GM19238 (cell line): ENCODE results near the gene CEP95.
"Not testable (repeated sequence)": the region's sequence is repeated elsewhere in the genome, so short reads cannot be mapped to it uniquely, and the experiment has no call there.

Experiments used
- DNase-seq: peaks from one replicate; pipeline ENCODE4 v3.0.0; 2011; ENCODE audit warnings: low spot score; ENCODE audit not compliant: insufficient read length

CEP95 gene, protein sequence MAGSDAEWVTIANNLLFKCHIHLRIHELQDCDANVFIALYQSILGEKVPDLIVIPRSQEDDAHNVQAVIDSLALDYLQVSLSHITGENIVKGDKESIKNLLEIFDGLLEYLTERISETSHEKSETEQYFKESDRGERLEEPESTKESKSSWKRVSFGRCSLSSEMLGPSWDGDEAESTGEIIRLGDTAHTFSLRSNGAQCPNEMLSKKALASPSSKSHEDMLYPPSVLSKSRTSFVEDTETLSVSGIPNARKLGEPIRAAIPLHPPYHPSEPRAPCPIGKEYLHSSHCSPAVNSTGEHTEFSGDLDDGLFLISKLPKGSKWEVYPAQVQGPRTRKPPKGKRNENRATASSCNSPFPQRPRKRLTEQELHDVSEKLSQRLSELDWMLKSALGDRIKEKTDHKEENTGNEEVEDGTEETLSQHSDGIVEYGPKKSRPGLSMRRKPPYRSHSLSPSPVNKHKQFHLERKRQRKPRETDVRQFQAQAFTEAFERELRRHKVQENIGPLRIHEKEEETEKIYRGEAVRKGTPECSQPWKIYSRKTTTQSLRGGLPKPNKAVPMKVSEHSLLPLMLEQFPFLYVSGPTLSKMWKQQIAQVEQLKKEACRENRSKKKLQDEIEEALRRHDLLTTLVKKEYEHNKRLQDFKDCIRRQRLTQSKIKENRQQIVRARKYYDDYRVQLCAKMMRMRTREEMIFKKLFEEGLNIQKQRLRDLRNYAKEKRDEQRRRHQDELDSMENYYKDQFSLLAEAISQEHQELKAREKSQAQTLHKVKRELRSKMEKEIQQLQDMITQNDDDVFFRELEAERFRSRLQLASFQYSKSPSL

DNA sequence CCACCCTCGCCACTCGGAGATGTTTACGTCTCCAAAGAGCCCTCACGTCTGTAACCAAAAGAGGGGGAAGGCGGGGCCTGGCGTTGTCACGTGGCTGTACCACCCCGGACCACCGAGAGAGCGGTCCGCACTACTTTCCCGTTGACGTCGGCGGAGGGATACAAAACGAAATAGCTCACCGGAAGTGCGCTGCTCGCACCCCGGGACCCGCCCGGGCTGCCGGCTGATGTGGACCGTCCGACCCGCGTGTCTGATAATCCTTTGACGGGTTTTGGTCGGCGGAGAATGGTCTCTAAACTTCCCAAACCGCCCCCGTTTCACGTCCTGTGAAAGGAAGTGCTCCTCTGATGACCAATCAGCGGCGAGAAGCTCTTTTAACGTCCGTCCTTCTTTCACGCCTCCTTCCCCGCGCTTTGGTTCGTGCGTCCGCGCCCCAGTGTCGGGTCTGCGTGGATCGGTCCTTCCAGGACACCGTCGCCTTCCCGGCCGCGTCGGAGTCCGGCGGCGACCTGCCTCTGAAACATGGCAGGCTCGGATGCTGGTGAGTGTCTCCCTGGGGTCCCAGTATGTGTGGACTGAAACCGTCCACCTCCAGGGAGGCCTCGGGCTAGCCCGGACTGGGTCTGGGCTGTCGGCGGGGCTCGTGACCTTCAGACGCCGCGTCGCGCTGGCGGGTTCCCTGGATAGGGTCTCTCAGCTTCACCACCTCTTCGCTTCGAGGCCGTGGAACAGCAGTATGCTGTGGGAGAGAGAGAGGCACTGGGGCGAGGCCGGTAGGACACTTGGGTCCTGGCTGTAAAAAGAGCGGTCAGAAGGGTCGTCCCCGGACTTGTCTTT, at the start of gene CEP95:
TSS of gene CEP95 (plus strand) at position 402 of the 837 bp plus-strand sequence. CDS start at position 523, 121 bp downstream.
- peak; percentile 81 for DNase-seq

DNA sequence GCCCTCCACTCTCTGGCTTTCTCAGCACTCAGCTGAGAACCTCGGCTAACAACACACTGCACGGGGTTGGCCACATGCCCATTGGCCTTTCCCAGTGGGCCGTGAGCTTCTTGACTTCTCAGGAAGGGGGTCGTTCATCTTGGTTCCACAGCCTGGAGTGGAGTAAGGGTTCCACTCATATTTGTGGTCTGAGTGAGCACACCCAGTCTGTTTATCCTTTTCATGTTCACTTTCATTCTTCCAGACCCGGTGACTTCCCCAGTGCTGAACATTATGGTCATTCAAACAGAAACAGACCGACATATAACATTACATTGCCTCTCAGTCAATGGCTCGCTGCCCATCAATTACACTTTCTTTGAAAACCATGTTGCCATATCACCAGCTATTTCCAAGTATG, 49.6 kb upstream of the CEP95 start:
- no peak for DNase-seq

DNA sequence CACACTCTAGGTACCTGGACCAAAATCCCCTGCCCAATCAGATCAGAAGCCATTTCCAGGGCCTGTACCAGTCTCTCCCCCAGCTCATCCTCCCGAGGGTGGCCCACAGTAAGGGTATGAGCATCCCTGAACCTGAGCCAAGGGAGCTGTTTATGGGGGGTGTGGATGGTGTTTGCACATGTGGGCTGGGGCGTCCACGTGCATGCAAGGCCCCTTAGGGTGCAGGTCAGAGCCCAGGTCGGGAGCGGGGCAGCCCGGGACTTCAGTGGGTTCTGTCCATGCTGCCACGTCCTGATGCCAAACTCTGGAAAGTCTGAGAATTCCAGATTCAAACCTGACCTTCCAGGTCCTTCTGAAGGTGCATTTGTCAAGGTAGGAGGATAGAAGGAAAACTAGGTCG, 48.0 kb upstream of the CEP95 start:
- DNase-seq: no peak

DNA sequence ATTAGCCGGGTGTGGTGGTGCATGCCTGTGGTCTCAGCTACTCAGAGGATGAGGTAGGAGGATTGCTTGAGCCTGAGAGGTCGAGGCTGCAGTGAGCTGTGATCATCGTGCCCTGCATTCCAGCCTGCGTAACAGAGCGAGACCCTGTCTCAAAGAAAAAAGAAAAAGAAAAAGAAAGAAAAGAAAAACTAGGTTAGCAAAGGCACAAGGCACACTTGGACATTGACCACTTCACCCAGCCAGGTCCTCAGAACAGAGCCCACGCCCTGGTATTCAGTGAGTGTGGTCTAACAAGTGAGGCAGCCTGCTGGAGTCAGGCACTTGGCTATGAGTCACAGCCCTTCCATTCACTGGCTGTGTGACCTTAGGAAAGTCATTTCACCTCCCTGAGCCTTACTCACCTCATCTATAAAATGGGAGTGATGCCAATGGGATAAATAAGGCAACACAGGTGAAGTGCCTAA, 47.5 kb upstream of the CEP95 start:
- DNase-seq: no peak

DNA sequence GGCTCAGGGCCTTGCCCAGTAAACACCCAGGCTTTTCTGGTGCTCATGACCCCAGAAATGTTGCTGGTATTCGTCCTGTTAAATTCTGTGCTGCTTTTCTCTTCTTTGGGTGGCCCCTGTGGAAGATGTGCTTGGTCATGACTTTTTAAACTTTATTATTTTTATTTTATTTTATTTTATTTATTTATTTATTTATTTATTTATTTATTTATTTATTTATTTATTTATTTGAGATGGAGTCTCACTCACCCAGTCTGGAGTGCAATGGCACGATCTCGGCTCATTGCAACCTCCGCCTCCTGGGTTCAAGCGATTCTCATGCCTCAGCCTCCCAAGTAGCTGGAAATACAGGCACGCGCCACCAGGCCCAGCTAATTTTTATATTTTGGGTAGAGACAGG, 47.0 kb upstream of the CEP95 start:
- not testable (repeated sequence) for DNase-seq

DNA sequence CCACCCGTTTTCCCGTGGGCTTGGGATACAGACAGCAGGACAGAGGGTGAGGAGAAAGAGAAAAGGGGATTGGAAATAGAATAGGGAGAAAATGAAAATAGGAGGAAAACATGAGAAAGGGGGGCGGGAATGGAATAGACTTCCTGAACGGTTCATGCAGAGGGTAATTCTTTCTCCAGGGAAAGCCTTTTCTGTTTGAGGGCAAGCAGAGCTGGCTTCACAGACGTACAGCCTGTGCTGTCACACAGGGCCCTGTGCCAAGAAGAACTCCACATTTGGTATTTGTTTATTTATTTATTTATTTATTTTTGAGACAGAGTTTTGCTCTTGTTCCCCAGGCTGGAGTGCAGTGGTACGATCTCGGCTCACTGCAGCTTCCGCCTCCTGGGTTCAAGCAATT, 45.8 kb upstream of the CEP95 start:
- no peak for DNase-seq

DNA sequence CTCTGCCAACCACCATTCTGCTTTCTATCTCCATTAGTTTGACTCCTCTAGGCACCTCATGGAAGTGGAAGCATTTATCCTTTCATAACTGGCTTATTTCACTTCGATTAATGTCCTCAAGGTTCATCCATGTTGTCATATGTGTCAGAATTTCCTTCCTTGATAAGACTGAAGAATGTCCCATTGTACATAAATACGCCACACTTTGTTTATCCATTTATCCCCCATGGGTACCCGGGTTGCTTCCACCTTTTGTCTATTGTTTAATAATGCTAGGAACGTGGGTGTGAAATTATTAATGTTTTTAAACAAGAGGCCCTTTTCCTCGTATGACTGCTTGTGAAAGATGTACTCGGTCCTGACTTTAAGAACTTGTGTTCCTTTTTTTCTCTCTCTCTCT, 45.0 kb upstream of the CEP95 start:
- DNase-seq: no peak

DNA sequence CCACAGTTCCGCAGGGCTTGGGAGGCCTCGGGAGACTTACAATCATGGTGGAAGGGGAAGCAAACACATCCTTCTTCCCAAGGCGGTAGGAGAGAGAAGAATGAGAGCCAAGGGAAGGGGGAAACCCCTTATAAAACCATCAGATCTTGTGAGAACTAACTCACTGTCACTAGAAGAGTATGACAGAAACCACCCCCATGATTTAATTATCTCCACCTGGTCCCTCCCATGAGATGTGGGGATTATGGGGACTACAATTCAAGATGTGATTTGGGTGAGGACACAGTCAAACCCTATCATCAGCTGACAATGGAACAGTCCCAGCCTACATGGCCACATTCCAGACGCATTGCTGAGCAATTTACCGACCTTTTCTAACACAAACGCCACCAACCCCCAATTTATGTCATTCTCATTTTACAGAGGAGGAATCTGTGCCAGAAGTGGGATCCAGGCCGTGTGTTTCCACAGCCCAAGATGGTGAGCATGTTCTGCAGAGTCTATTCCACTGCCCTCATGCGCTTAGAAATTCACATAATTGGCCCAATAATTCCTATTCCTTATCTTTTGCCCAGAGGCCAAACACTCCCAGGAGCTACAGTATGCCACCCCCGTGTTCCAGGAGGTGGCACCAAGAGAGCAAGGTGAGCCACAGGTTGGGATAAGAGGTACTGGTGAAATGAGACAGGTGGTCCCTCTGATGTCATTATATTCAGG, 40.6 kb upstream of the CEP95 start:
- DNase-seq: no peak

DNA sequence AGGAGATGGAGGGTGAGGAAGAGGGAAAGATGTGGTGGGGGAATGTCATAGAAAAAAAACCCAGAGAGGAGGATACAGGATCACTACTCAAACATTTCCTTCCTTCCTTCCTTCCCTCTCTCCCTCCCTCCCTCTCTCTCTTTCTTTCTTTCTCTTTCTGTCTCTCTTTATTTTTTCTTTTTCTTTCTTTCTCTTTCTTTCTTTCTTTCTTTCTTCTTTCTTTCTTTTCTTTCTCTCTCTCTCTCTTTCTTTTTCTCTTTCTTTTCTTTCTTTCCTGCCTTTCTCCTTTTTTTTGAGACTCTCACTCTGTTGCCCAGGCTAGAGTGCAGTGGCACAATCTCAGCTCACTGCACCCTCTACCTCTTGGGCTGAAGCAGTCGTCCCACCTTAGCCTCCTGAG, 39.9 kb upstream of the CEP95 start:
- not testable (repeated sequence) for DNase-seq

DNA sequence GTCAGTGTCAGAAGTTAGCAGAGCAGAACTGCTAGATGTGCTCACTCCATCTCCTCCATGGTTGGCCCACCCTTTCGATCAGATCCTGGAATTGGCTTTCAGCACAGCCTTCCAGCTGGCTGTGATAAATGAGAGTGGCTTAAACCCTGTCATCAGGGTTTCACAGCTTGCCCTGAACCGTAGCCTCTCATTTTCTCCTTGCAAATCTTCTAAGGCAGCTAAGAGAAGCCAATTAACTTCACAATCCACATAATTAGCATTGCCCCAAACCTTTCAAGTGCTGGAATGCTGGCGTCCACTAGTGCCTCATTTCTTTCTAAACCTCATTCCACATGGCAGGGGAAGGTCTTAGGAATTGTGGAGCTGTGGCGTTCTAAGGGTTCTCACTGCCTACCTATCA, 36.2 kb upstream of the CEP95 start:
- no peak for DNase-seq

DNA sequence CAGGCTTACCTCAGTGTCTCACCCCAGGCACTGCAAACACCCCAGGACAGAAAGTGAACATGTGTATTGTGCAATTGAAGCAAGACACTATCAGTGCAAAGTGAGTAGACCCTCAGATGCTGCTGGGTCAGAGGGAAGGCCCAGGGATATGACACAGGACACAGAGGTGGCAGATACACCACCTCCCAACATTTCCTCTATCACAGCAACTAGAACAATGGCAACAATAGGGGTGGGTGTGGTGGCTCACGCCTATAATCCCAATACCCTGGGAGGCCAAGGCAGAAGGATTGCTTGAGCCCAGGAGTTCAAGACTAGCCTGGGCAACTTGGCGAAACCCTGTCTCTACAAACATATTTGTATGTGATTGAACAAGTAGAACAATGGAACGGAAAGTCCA, 35.3 kb upstream of the CEP95 start:
- DNase-seq: no peak

DNA sequence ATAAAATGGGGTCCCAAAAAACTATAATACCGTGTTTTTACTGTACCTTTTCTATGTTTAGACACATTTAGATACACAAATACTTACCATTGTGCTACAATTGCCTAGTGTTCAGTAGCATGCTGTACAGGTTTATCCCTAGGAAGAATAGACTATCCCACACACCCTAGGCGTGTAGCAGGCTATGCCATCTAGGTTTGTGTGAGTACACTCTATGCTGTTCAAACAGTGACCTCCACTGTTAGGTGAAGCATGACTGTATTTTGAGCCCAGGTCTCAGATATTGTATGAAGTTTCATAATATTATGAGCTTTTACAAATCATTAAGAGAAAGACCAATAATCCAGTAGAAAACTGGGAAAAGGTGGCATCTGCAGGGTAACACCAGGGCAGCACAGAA, 34.2 kb upstream of the CEP95 start:
- DNase-seq: no peak

DNA sequence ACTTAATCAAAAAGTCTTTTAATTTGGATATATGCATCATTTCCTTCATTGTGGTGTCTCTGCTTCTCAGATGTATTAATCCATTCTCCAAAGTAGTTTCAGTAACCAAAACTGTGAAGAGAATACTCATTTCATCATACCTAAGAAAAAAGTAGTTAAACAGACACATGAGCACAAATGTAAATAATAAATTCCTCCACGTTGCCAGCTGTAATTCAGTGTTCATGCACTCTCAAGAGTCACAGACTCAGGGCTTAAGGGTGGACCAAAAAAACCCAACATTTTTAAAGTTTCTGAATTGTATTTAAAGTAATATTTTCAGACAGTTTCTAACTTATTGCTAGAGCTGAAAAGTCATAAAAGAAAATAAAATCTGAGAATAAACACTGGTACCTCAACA, 28.9 kb upstream of the CEP95 start:
- no peak for DNase-seq

DNA sequence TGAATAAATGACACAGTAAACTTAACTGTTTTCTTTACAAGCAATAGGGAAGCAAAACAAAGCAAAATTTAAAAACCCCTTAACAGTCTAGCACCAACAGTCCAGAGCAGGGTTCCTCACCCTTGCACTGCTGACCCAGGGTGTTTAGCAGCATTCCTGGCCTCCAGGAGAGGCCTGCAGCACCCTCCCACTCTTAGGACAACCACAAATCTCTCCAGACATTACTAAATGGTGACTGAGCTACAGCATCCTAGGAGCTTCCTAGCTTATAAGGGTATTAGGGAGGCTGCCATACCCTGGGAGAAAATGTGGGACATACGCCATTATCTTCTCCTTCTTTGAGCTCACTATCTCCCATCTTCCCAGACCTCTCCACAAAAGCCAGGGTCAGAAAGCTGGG, 25.8 kb upstream of the CEP95 start:
- DNase-seq: no peak

DNA sequence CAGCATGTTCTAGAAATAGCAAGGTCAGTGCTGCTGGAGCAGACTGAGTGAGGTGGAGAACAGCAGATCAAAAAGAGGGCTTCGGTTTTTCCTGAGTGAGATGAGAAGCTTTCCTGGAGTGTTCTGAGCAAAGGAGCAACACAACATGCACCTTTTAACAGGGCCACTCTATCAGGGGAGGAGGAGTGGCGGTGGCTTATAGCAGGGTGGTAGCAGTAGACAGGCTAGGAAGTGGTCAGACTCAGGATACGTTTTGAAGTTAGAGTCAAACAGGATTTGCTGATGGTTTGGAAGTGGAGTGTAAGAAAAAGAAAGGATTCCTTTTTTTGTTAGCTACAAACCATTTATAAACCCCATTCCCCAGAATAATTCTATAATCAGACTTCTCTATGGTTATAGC, 22.4 kb upstream of the CEP95 start:
- no peak for DNase-seq

DNA sequence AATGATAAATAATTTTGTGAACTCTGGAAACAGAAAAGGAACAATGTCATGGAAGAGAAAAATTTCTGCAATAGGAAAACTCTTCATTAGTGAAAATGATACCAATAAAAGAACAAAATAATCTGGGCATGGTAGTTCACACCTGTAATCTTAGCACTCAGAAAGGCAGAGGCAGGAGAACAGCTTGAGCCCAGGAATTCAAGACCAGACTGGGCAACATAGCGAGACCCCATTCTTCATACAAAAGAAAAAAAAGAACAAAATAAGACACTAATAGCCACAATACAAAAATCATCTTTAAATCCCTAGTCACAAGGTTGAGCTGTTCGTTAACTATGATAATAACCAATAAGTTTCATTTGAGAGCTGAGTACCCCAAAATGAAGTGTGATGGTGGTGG, 18.5 kb upstream of the CEP95 start:
- no peak for DNase-seq

DNA sequence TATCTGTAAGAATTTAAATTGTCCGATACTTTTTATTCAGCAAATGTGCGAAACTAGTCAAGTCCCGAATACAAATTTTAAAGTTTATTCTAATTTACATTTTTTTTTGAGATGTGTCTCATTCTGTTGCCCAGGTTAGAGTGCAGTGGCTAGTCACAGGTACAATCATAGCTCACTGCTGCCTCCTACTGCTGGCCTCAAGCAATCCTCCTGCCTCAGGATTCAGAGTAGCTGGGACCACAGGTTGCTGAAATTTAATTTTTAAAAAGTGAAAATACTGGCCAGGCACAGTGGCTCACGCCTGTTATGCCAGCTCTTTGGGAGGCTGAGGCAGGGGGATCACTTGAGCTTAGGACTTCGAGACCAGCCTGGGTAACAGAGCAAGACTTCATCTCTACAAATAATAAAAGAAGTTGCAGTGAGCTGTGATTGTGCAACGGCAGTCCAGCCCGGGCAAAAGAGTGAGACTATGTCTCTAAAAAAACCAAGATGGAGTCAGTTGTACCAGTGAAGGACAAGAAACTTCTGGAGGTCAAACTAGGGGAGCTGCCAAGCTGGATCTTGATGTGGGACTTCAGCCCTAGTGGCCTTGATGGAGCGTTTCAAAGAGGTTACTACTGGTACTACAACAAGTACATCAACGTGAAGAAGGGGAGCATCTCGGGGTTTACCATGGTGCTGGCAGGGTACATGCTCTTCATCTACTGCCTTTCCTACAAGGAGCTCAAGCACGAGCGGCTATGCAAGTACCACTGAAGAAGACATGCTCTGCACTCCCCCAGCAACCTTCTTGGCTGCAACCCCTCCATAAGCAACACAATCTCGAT, 15.5 kb upstream of the CEP95 start:
- no peak for DNase-seq

DNA sequence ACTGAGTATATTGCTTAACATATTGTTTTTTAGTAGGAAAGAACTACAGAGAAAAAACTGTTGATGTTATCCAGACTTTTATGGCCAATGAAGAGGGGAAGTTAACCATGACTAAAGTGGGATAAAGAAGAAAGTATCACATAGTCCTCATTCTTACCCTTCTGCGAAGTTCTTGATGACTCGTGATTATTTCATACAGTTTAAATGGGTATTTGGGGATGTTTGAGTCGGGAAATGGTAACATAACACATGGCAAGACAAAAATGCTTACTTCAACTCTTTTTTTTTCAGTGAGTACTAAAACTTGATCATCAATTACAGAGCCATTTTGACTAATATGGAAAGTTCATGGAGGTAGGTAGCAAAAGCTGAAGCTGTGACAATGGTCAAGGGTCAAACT, 14.8 kb upstream of the CEP95 start:
- DNase-seq: no peak

DNA sequence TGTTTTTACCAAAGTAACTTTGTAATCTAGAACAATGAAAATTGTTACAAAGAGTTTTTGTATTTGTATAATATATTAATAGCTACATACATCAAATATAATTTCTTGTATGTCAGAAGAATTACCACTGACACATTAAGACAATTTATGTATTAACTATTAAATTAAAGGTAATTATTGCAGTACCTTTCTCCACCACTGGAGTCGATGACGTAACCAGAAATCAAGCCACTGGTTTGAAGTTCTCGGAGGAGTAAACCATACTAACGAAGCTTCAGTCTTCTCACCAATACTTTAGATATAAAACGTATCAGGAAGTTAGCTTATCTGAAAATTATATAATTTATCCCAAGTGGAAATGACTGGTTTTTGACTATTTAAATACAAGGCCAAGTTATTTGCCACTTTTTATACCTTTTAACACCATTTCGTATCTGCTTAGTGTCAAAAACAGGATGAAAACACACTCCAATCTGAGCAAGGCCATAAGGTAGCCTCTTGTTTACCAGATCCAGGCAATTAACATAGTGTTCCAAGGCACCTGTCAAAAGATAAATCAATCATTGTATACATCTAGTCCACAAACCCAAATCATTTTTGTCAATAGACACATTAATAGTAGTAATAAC, 14.2 kb upstream of the CEP95 start:
- no peak for DNase-seq

DNA sequence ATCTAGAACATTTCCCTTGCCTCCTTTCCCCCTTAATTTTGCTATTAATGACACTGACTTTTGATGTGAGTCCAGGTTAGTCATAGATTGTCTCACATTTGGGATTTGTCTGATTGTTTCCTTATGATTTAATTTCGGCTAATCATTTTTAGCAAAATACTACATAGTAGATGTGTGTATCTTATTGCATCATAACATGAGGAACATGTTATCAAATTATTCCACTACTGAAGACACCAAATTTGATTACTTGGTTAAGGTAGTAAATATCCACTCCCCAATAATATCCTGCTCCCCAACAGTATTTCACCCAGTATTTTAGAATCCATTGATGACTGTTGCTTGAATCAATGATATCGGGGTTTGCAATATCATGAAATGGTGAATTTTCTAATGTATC, 12.7 kb upstream of the CEP95 start:
- no peak for DNase-seq
